Keratinocyte (primary cell): ENCODE results near the gene FRMD3.

Source experiments
- EZH2 ChIP-seq: IDR thresholded peaks from one replicate; pipeline ENCODE4 v1.6.1; 2012; ENCODE audit warnings: inconsistent platforms, mild to moderate bottlenecking, low read length, moderate library complexity
- TF ChIP-seq, protein P1 (sequence below), 3 experiments: IDR thresholded peaks in 1 of 3; conservative IDR thresholded peaks in 1 of 3; optimal IDR thresholded peaks in 1 of 3; 2 replicates in 2 of 3; 3 replicates in 1 of 3; pipeline versions ENCODE3 to v1.5.1; 2011; ENCODE audit warnings: low read length in 3 of 3, mild to moderate bottlenecking in 3 of 3, moderate library complexity in 2 of 3, control low read depth in 1 of 3, inconsistent platforms in 1 of 3; ENCODE audit not compliant: insufficient read depth in 2 of 3; ENCODE audit errors: extremely low read depth in 1 of 3

DNA sequence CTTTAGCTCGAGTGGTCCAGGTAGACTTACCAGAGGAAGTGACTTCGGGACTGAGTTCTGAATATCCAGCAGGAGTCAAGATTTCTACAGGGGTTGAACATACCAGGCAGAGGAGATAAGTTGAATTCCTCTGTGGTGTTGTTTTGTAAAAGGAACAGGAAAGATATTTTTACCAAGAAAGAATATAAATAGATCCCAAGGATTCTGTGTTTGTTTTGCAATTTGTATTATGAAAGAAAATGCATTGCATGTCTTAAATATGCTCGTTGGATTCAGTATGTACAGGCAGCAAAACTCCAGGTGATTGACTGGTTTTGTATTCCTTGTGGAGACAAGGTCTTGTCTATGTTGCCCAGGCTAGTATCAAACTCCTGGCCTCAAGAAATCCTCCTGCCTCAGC is 197.8 kb downstream of the FRMD3 start:
- TF ChIP-seq, protein P1, sequence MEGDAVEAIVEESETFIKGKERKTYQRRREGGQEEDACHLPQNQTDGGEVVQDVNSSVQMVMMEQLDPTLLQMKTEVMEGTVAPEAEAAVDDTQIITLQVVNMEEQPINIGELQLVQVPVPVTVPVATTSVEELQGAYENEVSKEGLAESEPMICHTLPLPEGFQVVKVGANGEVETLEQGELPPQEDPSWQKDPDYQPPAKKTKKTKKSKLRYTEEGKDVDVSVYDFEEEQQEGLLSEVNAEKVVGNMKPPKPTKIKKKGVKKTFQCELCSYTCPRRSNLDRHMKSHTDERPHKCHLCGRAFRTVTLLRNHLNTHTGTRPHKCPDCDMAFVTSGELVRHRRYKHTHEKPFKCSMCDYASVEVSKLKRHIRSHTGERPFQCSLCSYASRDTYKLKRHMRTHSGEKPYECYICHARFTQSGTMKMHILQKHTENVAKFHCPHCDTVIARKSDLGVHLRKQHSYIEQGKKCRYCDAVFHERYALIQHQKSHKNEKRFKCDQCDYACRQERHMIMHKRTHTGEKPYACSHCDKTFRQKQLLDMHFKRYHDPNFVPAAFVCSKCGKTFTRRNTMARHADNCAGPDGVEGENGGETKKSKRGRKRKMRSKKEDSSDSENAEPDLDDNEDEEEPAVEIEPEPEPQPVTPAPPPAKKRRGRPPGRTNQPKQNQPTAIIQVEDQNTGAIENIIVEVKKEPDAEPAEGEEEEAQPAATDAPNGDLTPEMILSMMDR (optimal IDR thresholded peaks at IDR 0.05 in 1 of 3, IDR thresholded peaks at IDR 0.05 in 1 of 3, conservative IDR thresholded peaks at IDR 0.05 in 1 of 3; ENCODE audit: extremely low read depth in 1 of 3, insufficient read depth in 2 of 3, low read length in 3 of 3) = no peak
- TF ChIP-seq EZH2 = no peak
